Measurements from ENCODE around the gene ASCL1.

Gene ASCL1

DNA sequence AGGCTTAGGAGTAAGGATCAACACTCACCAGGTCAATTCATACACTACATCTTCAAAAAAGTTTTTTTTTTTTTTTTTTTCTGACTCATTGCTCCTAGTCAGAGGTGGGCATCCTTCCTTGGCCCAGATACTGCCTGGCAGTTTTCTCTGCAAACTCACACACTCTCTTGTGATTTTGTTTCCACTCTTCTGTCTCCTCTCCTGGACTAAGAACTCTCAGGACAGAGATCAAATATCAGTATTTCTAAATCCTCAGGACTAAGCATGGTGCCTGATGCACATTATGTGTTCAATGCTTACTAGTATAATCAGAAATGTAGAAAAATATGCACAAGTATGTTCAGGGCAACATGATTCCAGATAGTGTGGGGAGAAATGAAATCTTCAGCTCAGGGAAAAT lies 30.3 kb upstream of the ASCL1 start:
- no peak overlapping the region for H3K4me3 ChIP-seq (ENCODE audit: control insufficient read depth, low read depth, low read length)
- DNase-seq (ENCODE audit: low read depth) = no peak
- TF ChIP-seq CTCF (IDR thresholded peaks at IDR 0.05; ENCODE audit: control insufficient read depth, insufficient read depth, low read depth, low read length, missing control alignments) = no peak

DNA sequence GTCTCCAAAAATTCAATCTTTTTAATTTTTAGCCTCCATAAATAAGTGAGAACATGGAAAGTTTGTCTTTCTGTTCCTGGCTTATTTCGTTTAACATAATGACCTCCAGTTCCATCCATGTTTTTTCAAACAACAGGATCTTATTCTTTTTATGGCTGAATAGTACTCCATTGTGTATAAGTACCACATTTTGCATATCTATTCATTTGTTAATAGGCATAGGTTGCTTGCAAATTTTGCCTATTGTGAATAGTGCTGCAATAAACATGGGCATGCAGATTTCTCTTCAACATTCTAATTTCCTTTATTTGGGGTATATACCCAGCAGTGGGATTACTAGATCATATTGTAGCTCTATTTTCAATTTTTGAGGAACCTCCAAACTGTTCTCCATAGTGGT lies 24.3 kb upstream of the ASCL1 start:
- no peak for TF ChIP-seq CTCF (IDR thresholded peaks at IDR 0.05; ENCODE audit: control insufficient read depth, insufficient read depth, low read depth, low read length, missing control alignments)
- DNase-seq (ENCODE audit: low read depth) = no peak
- H3K4me3 ChIP-seq (ENCODE audit: control insufficient read depth, low read depth, low read length) = no peak overlapping the region

GRCh38 chr12:102939059-102939458 lies 18.4 kb upstream of the ASCL1 start:
- DNase-seq (ENCODE audit: low read depth) = no peak
- TF ChIP-seq CTCF (IDR thresholded peaks at IDR 0.05; ENCODE audit: control insufficient read depth, insufficient read depth, low read depth, low read length, missing control alignments) = no peak
- H3K4me3 ChIP-seq (ENCODE audit: control insufficient read depth, low read depth, low read length) = no peak overlapping the region

DNA sequence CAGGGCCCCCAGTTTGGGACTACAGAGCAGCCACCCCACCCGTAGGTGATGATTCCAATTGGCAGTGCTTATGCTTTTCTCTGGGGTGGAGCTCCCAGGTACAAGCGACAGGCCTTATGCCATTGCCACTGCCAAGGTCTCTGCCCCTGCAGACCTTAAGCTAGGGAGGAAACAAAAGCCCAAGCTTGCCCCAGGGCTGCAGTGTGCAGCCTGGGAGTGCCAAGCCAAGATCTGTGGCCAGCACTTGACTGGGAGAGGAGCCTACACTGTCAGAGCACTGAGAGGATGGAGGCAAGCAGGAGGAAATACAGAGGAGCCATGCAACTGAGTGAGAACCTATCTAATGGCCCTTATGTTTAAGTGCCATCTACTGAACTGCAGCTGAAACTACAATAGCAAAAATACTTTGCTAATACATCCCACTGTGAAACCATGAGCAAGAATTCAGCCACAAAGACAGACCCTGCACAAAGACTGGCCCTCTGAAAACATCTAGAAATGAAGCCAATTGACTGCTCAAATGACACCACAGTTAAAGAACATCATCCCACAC lies 17.7 kb upstream of the ASCL1 start:
- no peak overlapping the region for H3K4me3 ChIP-seq (ENCODE audit: control insufficient read depth, low read depth, low read length)
- no peak for TF ChIP-seq CTCF (IDR thresholded peaks at IDR 0.05; ENCODE audit: control insufficient read depth, insufficient read depth, low read depth, low read length, missing control alignments)
- DNase-seq (ENCODE audit: low read depth) = no peak

GRCh38 chr12:102946042-102946441 lies 11.4 kb upstream of the ASCL1 start:
- no peak overlapping the region for H3K4me3 ChIP-seq (ENCODE audit: control insufficient read depth, low read depth, low read length)
- no peak for TF ChIP-seq CTCF (IDR thresholded peaks at IDR 0.05; ENCODE audit: control insufficient read depth, insufficient read depth, low read depth, low read length, missing control alignments)
- DNase-seq (ENCODE audit: low read depth) = no peak

DNA sequence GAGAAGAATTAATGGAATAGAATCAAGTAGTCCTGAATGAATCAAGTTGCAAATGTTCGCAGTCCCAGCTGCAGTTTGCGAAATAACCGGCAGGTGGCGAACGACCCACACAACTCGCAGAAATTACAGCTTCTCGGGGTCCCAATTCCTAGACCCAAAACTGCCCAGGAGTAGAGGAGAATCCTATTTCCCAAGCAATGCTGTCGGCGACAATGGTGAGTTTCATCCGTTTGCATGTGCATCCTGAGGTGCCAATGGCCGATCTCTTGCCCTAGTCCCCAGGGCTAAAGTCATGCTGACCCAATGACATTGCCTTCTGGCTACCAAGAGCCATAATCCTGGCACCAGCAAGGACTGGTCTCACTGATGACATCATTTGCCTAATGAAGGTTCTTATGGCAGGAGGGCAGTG lies 8.5 kb upstream of the ASCL1 start:
- no peak overlapping the region for H3K4me3 ChIP-seq (ENCODE audit: control insufficient read depth, low read depth, low read length)
- TF ChIP-seq CTCF (IDR thresholded peaks at IDR 0.05; ENCODE audit: control insufficient read depth, insufficient read depth, low read depth, low read length, missing control alignments) = peak; percentile 84
- DNase-seq (ENCODE audit: low read depth) = no peak
